ENCODE measurements around the gene MGST2. TPM values are rescaled to one million over a fixed set of nuclear protein-coding genes. Genes with fewer than 3 reads are reported as not detected.
A peak's percentile ranks its signal among the peaks of the same experiment; 100 is the strongest.

MGST2 gene
- total RNA-seq, 2 experiments from 2014 or later = 0.70 to 3.0 TPM

GRCh38 chr4:139666735-139667281 is 1.2 kb downstream of the MGST2 start:
- TF ChIP-seq, protein P1, sequence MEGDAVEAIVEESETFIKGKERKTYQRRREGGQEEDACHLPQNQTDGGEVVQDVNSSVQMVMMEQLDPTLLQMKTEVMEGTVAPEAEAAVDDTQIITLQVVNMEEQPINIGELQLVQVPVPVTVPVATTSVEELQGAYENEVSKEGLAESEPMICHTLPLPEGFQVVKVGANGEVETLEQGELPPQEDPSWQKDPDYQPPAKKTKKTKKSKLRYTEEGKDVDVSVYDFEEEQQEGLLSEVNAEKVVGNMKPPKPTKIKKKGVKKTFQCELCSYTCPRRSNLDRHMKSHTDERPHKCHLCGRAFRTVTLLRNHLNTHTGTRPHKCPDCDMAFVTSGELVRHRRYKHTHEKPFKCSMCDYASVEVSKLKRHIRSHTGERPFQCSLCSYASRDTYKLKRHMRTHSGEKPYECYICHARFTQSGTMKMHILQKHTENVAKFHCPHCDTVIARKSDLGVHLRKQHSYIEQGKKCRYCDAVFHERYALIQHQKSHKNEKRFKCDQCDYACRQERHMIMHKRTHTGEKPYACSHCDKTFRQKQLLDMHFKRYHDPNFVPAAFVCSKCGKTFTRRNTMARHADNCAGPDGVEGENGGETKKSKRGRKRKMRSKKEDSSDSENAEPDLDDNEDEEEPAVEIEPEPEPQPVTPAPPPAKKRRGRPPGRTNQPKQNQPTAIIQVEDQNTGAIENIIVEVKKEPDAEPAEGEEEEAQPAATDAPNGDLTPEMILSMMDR (IDR thresholded peaks at IDR 0.05) = no peak
- POLR2A ChIA-PET = interaction anchor here (1.1 to 3.1 kb wide), 4 partner anchors 9 to 495 kb away, joined by 3 to 17 read pairs (median 11); partner anchors contain the start of gene SETD7
- H3K27ac ChIP-seq (ENCODE audit: low read depth in 1 of 2, low read length in 2 of 2) = no peak overlapping the region

GRCh38 chr4:139668036-139668435 is 2.4 kb downstream of the MGST2 start:
- Histone ChIP-seq H3K36me3 (ENCODE audit: insufficient read depth, low read length) (no peaks in the 10 kb centered on the region), H3K27me3 (ENCODE audit: control insufficient read depth in 1 of 2, insufficient read depth in 2 of 2, low read length in 2 of 2) (no peaks in the 10 kb centered on the region), H3K4me1 (ENCODE audit: insufficient read depth, low read length) (peaks cover 17% of the 10 kb centered on the region), H3K4me3 (ENCODE audit: low read length) (no peak overlapping the region), H3K9me3 (ENCODE audit: control insufficient read depth in 1 of 2, insufficient read depth in 1 of 2, low read length in 2 of 2) (no peaks in the 10 kb centered on the region), H3K27ac (ENCODE audit: low read depth in 1 of 2, low read length in 2 of 2) (no peak overlapping the region)
- TF ChIP-seq, protein P1 (IDR thresholded peaks at IDR 0.05) = no peak
- Mint-ChIP-seq H3K4me1 (ENCODE audit: low read depth) (peaks cover 21% of the 10 kb centered on the region), H3K27ac (no peak overlapping the region), H3K27me3 (no peaks in the 10 kb centered on the region), H3K9me3 (no peaks in the 10 kb centered on the region), H3K36me3 (ENCODE audit: low read depth) (no peaks in the 10 kb centered on the region), H3K4me3 (peak overlapping the region; percentile 27)
- DNase-seq (no peak), ATAC-seq (ENCODE audit: poor library complexity) (no peak)
- POLR2A ChIA-PET = no interaction called here
- intact Hi-C loops (cut with DNase I, micrococcal nuclease) = no loop called here
- CTCF ChIA-PET = no interaction called here

More at GRCh38 chr4:139666735-139667281, 1.2 kb downstream of the MGST2 start:
- Mint-ChIP-seq H3K4me3 (peak overlapping the region; percentile 89), H3K36me3 (ENCODE audit: low read depth) (no peaks in the 10 kb centered on the region), H3K27me3 (no peaks in the 10 kb centered on the region), H3K27ac (peak overlapping the region; percentile 70), H3K4me1 (ENCODE audit: low read depth) (peaks cover 21% of the 10 kb centered on the region), H3K9me3 (no peaks in the 10 kb centered on the region)
- DNase-seq (peak in 3 of 14 experiments; percentile 25 to 33 (median 32)), ATAC-seq (ENCODE audit: poor library complexity) (peak; percentile 69)
- no peaks in the 10 kb centered on the region for H3K27me3 ChIP-seq (ENCODE audit: control insufficient read depth in 1 of 2, insufficient read depth in 2 of 2, low read length in 2 of 2)
- H3K4me3 ChIP-seq (ENCODE audit: low read length) = peak overlapping the region; percentile 71
- no peaks in the 10 kb centered on the region for H3K9me3 ChIP-seq (ENCODE audit: control insufficient read depth in 1 of 2, insufficient read depth in 1 of 2, low read length in 2 of 2)
- no peaks in the 10 kb centered on the region for H3K36me3 ChIP-seq (ENCODE audit: insufficient read depth, low read length)
- intact Hi-C loops (cut with DNase I, micrococcal nuclease) = loop anchor here in 1 of 2 experiments (1.0 kb wide), 1 partner anchor 10 kb away; no protein-coding TSS in a partner anchor
- CTCF ChIA-PET = interaction anchor here (0.8 to 1.0 kb wide), 2 partner anchors 10 to 15 kb away, joined by 3 to 5 read pairs; no protein-coding TSS in a partner anchor
- H3K4me1 ChIP-seq (ENCODE audit: insufficient read depth, low read length) = peaks cover 17% of the 10 kb centered on the region

- no peaks in the 10 kb centered on the region for H3K36me3 Mint-ChIP-seq (ENCODE audit: low read depth)
- H3K27me3 Mint-ChIP-seq = no peaks in the 10 kb centered on the region
- Histone ChIP-seq H3K4me3 (ENCODE audit: low read length) (no peak overlapping the region), H3K9me3 (ENCODE audit: control insufficient read depth in 1 of 2, insufficient read depth in 1 of 2, low read length in 2 of 2) (no peaks in the 10 kb centered on the region), H3K4me1 (ENCODE audit: insufficient read depth, low read length) (peaks cover 17% of the 10 kb centered on the region), H3K27ac (ENCODE audit: low read depth in 1 of 2, low read length in 2 of 2) (no peak overlapping the region), H3K27me3 (ENCODE audit: control insufficient read depth in 1 of 2, insufficient read depth in 2 of 2, low read length in 2 of 2) (no peaks in the 10 kb centered on the region), H3K36me3 (ENCODE audit: insufficient read depth, low read length) (no peaks in the 10 kb centered on the region)
- DNase-seq (no peak), ATAC-seq (ENCODE audit: poor library complexity) (no peak)
- no peak overlapping the region for H3K4me3 Mint-ChIP-seq
- no peaks in the 10 kb centered on the region for H3K9me3 Mint-ChIP-seq
- intact Hi-C loops (cut with DNase I, micrococcal nuclease) = no loop called here
- peaks cover 21% of the 10 kb centered on the region for H3K4me1 Mint-ChIP-seq (ENCODE audit: low read depth)
- CTCF ChIA-PET = no interaction called here
- POLR2A ChIA-PET = no interaction called here
- H3K27ac Mint-ChIP-seq = no peak overlapping the region
- TF ChIP-seq, protein P1 (IDR thresholded peaks at IDR 0.05) = no peak
Observed at GRCh38 chr4:139668658-139669201, 3.1 kb downstream of the MGST2 start.

All from CD4-positive, alpha-beta T cell (primary cell).